22Rv1 (cell line): ENCODE data around the gene OVCA2.

Source experiments
- H3K27ac ChIP-seq: fragments of 450-650 bp; 2 replicates; pipeline ENCODE4 v1.5.1; 2017
- ZFX ChIP-seq: fragments of 450-650 bp; IDR thresholded peaks from 2 replicates; pipeline ENCODE4 v1.6.1; 2017; ENCODE audit warnings: antibody characterized with exemption, borderline replicate concordance
- TF ChIP-seq, protein P1 (sequence below): fragments of 450-650 bp; IDR thresholded peaks from 2 replicates; pipeline ENCODE4 v1.5.1; 2017; ENCODE audit warnings: mild to moderate bottlenecking

Gene OVCA2

DNA sequence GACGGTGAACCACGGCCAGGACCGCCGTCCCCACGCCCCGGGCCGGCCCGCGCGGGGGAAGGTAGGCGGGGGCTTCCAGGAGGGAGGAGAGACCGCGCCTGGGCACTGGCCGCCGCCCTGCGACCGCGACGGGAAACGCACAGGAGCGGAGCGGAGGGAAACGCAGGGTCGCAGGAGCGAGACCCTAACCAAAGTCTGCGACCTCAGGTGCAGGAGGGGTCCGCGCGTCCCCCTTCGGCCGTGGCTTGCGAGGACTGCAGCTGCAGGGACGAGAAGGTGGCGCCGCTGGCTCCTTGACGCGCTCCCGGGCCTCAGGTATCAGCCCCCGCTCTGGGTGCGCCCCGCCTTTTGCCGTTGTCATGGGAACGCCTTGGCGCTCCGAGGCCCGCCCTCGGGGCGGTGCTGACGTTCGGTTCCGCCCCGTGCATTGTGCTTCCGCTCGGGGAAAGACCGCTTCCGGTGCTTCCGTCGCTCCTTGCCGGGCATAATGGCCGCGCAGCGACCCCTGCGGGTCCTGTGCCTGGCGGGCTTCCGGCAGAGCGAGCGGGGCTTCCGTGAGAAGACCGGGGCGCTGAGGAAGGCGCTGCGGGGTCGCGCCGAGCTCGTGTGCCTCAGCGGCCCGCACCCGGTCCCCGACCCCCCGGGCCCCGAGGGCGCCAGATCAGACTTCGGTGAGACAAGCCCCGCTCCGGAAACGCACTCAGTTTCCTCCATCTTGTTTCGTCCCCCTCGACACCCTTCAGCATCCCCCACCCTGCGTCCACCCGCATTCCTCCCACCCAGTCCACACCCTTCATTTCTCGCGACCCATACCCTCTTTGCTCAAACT lies at the start of gene OVCA2:
Gene OVCA2, plus strand, starts transcription at position 462 of the 829 bp plus-strand sequence. Its CDS starts 26 bp downstream, at position 488.
- peak within 1 kb of the TSS; percentile 89 for H3K27ac ChIP-seq
- TF ChIP-seq, protein P1, sequence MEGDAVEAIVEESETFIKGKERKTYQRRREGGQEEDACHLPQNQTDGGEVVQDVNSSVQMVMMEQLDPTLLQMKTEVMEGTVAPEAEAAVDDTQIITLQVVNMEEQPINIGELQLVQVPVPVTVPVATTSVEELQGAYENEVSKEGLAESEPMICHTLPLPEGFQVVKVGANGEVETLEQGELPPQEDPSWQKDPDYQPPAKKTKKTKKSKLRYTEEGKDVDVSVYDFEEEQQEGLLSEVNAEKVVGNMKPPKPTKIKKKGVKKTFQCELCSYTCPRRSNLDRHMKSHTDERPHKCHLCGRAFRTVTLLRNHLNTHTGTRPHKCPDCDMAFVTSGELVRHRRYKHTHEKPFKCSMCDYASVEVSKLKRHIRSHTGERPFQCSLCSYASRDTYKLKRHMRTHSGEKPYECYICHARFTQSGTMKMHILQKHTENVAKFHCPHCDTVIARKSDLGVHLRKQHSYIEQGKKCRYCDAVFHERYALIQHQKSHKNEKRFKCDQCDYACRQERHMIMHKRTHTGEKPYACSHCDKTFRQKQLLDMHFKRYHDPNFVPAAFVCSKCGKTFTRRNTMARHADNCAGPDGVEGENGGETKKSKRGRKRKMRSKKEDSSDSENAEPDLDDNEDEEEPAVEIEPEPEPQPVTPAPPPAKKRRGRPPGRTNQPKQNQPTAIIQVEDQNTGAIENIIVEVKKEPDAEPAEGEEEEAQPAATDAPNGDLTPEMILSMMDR: peak; percentile 52
- no peak for TF ChIP-seq ZFX

DNA sequence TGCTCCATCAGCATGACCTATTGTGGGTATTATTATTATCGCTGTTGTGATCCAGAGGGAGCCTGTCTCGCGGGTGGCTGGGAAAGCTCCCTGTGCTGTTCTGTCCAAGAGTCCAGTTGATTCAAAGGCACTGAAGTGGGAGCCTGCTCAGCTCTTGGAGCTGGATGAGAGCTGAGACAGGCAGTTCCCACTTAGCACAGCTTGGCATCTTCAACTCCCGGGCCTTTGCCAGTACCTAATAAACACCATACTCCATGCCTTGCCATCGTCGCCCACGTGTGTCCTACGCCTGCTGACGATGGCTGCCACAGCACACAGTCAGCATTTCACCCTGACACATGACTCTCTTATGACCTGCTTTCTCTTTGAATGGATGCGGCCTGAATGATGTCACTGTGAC lies 49.3 kb upstream of the OVCA2 start:
- TF ChIP-seq ZFX: no peak
- TF ChIP-seq, protein P1: no peak
- H3K27ac ChIP-seq: no peak overlapping the region

DNA sequence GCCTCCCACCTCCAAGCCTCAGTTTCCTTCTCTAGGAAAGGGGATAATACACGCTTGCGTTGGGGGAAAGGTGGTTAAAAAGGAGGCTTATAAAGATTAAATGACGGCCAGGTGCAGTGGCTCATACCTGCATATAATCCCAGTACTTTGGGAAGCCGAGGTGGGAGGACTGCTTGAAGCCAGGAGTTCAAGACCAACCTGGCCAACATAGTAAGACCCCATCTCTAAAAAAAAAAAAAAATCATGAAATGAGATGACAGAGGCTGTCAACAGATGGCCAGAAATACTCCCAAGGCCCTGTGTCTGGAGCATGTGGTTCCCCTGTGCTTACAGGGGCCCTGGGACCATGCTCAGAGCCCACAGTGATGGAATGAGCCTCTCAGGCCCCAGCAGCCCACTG lies 47.1 kb upstream of the OVCA2 start:
- no peak overlapping the region for H3K27ac ChIP-seq
- TF ChIP-seq, protein P1: no peak
- TF ChIP-seq ZFX: no peak

DNA sequence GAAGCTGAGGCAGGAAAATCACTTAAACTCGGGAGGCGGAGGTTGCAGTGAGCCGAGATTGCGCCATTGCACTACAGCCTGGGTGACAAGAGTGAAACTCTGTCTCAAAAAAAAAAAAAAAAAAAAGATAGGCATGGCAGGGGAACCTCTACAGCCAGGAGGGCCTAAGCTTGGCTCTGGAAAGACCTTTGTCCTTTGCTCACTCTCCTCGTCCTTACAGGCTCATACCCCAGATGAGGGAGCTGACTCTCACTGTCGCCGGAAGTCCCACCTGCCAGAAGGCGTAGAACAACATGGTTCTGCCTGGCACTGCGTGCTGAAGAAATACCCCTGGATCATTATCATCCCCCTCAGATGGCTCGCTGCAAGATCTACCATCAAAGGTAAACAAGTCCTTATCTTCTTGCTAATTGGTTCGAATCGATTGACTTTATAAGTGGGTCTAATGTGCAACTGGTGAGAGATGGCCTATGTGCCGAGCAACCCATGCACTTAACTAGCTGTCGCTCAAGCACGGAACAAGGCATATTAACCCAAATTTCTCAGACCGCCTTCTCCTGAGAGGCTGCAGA lies 46.4 kb upstream of the OVCA2 start:
- no peak overlapping the region; the same call in 1 of the 2 replicates for H3K27ac ChIP-seq

DNA sequence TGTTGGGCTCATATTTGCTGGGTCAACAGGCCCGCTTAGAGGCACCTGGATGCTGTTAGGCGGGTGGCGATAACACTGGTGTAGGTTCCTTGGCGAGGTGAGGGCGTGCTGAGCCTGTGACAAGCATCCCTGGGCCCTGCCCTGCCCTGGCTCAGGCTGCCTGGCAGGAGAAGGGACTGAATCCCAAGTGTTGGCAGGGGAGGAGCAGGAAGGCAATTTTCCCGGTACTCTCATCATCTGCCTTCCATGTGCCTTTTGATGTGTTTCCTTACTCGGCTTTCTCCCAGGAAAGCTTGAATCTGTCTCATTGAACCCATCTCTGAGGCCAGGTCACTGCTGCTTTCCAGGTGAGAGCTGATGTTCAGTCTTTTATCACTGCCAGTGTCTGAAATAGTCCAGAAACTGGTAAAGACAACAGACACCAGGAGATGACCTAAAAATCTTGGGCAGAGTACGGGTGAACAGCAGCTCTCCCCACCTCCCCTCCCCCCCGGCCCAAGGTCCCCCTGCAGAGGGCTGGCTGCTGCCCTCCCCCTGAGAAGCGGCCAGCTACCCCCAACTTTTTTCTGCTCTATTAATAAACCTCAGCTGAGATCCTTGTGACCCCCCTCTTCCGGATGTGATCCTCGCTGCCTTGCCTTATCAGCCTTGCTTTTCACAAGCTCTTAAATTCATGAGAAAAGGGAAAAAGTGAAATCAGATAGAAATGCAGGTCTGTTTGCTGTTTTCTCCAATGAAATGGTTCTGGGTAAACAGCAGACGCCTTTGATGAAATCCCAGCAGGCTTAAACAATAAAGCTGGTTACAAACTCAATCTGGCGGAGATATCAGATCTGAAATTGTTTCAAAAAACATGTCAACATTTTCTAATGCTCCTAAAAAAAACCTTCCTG lies 45.7 kb upstream of the OVCA2 start:
- no peak for TF ChIP-seq ZFX
- TF ChIP-seq, protein P1: no peak
- H3K27ac ChIP-seq: peak overlapping the region; percentile 98

More for the DNA sequence above, 46.4 kb upstream of the OVCA2 start:
- TF ChIP-seq, protein P1: no peak
- no peak for TF ChIP-seq ZFX

DNA sequence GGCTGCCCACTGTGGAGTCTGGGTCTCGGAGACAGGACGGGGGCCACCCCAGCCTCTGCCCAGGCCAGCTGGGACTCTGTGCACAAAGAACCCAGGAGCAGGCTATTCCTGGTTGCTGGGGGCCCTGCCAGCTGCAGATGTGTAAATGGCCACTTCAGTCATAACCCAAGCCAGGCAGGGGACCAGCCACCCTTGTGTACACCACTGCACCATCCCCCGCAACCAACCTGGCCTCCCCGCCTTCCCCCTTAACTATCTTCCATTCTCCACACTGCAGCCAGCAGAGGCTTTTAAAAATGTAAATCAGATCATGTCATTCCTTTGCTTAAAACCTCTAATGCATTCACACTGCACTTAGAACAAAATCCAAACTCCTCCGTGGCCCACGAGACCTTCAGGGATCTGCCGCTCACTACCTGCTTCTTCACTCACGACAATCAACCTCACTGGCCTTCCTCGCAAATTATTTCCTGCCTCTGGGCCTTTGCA lies 45.0 kb upstream of the OVCA2 start:
- peak overlapping the region; percentile 98 for H3K27ac ChIP-seq
- TF ChIP-seq, protein P1: no peak
- TF ChIP-seq ZFX: no peak
